ENCODE data around the gene PAX1. TPM values are rescaled to one million over a fixed set of nuclear protein-coding genes. Genes with fewer than 3 reads are reported as not detected.

Gene PAX1
- total and polyA plus RNA-seq, 7 donors = 0.05 to 0.84 (median 0.34) TPM

- no peaks in the 10 kb centered on the region for H3K27me3 ChIP-seq (ENCODE audit: insufficient read depth in 3 of 3, low read length in 2 of 3)
- WGBS, 3 donors = 69 to 75% (median 73%) methylated on average over 10 of the region's 10 CpGs
- H3K9me3 ChIP-seq = no peaks in the 10 kb centered on the region
- TF ChIP-seq CTCF (IDR thresholded peaks at IDR 0.05) = no peak
- H3K36me3 ChIP-seq (ENCODE audit: insufficient read depth in 1 of 2, low read depth in 1 of 2) = no peaks in the 10 kb centered on the region
- no peak for ATAC-seq
- intact Hi-C loops (cut with DNase I) = no loop called here
- H3K4me3 ChIP-seq = no peak overlapping the region
- DNase-seq = no peak
- H3K4me1 ChIP-seq = no peaks in the 10 kb centered on the region
- H3K27ac ChIP-seq = no peak overlapping the region
These were observed 61.8 kb downstream of the PAX1 start for GRCh38 chr20:21767200-21767738.

- Histone ChIP-seq H3K27me3 (ENCODE audit: insufficient read depth in 3 of 3, low read length in 2 of 3) (no peaks in the 10 kb centered on the region), H3K4me3 (no peak overlapping the region), H3K9me3 (no peaks in the 10 kb centered on the region), H3K27ac (no peak overlapping the region), H3K36me3 (ENCODE audit: insufficient read depth in 1 of 2, low read depth in 1 of 2) (no peaks in the 10 kb centered on the region), H3K4me1 (no peaks in the 10 kb centered on the region)
- ATAC-seq (no peak), DNase-seq (no peak)
- no peak for TF ChIP-seq CTCF (IDR thresholded peaks at IDR 0.05)
- intact Hi-C loops (cut with DNase I) = no loop called here
- 4 to 6% (median 4%) methylated on average over 22 of the region's 22 CpGs for WGBS, 3 donors
These were observed 62.3 kb downstream of the PAX1 start for GRCh38 chr20:21767739-21768223.

Other genes starting within 250 kb of the PAX1 start
- gene NKX2-2, start 191.6 kb upstream of the PAX1 start, total RNA-seq = not detected
- gene NKX2-2, start 191.6 kb upstream of the PAX1 start, polyA plus RNA-seq = not detected